NK-92 (cell line): ENCODE data around the gene ITGA5.

Experiments
- DNase-seq: peaks from one replicate; lab custom pipeline; 2025; ENCODE audit not compliant: unreplicated experiment; lab: John Stamatoyannopoulos, UW

Gene ITGA5

DNA sequence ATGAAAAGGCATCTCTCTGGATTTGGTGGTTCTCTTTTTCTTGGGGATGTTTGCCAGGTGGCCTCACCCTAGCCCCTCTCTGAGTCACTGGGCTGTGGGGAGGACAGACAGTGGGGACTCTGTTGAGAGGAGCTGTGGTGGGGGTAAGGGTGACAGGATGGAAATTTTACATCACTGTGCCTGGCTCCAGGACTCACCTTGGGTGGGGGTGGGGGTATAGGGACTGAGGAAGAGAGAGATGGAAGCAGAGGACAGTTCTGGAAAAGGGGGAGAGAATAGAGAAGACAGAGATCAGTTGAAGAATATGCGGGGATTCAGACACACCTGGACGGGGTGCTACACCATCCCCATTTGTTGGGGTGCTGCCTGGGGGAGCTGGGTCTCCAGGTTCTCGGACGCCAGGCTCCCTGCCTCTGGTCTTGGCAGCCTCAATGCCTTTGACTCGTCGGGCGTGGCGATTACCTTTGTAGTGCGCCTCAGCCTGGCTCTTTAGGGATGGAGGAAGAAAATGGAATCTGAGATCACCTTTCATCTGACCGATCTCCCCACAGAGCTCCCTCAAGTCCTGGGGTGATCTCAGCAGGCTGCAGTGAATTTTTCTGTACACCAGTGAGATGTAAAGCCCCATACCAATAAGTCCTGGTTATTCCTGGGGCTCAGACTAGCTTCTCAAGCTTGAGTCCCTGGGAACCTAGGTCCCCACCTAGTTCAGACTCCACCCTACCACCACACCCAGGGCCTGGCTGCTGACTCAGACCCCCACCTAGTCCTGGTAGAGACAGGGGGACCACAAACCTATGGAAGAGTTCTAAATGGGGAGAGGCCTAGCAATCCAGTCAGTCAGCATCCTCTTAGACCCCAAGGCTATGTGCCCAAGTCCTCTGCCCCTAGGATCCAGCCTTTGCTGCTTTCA, 45.2 kb downstream of the ITGA5 start:
- no peak for DNase-seq

DNA sequence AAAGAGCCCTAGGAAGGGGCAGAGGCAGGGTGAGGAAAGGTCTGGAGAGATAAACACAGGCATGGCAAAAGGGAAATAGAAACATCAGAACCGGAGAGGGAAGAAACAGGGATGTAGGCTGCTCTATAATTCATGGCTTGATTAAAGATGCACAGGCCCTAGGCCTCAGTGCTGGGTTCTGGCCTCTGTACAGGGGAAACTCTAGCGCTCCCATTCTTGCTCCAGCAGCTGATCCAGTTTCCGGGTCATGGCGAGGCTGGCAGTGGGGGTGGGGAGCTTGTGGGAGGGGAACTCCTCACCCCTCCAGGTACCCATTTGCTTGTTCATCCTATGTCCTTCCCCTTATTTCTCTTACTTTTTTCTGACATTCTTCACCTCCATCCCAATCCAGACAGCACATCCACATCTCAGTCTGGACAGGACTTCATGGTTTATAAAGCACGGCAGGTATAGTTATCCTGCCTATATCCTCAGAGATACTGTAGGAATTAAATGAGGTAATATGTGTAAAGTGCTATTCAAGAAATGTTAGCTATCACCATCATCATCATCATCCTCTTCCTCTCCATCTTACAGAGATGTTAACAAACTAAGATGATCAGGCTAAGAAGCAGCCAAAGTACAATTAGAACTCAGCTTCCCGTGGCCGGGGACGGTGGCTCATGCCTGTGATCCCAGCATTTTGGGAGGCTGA, 46.8 kb downstream of the ITGA5 start:
- DNase-seq, result no peak

DNA sequence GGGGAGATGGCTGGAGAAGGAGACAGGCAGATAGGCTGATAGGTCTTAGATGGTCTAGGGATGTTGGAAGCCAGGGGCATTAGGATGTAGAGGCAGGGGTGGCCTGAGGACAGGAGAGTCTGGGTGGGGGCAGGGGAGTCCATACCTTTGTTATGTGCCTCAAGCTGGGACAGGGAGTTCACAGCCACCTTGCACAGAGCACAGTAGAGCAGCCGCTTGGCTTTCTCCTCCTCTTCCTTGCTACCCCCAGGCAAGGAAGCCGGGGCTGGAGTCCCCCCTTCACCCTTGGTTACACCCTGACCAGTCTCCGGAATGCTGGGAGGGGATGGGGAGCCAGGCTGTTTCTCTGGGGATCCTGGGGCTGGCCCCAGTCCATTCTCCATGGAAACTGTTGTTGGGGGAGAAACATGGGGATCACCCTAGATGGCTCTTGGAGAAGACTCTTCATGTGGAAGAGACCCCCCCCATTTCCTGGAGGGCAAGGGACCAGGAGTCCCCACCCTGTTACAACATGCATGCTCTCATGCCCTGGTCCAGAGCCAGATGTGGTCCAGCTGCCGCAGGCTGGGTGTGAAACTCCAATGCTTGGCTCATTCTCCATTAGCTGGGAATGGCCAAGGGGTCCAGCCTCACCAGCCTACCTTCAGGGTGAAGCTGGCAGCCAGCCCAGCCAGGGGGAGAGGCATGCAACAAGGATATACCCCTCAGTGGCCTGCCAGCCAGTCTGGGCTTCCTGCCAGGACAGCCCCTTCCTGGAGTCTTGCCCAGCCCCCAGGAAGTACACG, 47.5 kb downstream of the ITGA5 start:
- DNase-seq, result no peak

DNA sequence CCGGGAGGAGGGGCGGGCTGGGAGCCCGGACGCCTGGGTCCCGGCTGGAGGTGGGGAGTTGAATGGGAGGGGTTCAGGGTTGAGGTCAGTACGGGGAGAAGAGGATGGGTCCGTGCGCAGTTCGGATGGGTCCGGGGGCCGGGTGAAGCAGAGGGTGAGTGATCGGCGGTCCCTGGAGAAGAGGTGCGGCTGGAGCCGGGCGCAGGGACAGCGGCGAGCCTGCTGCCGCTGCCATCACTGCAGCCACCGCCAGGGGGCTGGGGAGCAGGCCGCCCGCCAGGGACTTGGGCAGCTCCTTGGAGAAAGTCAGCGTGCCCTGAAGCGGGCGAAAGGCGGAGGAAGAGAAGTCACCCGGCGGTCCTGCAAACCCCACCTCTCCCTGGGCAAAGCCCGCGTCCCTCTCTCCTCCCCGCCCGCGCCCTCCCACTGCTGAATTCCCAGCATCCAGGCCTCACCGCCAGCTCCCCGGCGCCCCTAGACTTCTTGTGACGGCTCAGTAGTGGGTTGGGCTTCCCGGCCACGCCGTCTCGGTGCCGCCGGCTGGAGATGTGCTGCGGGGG, 48.8 kb downstream of the ITGA5 start:
- DNase-seq, result no peak

DNA sequence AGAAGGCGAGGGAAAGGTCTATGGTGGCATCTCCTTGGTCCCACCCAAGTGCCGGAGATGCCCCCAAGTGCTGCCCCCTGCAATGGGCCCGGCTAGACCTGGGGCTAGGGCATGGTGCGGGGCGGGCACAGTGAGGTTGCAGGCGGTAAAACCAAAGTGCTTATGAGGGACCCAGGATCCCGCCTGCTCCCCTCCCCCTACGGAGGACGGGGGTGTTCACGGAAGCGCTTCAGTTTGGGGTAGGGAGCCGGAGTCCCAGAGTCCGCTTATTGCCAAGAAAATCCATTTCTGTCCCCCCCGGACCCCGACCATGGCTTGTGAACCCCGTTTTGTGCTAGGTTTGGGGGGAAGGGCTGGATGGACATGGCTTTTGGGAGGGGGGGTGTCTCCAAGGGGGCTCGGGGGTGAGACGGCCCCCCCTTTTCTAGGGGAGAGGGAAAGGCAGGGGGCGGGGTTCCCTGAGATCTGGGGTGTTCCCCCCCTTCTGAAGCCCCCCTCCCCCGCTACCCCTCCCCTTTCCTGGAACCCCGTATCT, 49.4 kb downstream of the ITGA5 start:
- DNase-seq, result no peak

DNA sequence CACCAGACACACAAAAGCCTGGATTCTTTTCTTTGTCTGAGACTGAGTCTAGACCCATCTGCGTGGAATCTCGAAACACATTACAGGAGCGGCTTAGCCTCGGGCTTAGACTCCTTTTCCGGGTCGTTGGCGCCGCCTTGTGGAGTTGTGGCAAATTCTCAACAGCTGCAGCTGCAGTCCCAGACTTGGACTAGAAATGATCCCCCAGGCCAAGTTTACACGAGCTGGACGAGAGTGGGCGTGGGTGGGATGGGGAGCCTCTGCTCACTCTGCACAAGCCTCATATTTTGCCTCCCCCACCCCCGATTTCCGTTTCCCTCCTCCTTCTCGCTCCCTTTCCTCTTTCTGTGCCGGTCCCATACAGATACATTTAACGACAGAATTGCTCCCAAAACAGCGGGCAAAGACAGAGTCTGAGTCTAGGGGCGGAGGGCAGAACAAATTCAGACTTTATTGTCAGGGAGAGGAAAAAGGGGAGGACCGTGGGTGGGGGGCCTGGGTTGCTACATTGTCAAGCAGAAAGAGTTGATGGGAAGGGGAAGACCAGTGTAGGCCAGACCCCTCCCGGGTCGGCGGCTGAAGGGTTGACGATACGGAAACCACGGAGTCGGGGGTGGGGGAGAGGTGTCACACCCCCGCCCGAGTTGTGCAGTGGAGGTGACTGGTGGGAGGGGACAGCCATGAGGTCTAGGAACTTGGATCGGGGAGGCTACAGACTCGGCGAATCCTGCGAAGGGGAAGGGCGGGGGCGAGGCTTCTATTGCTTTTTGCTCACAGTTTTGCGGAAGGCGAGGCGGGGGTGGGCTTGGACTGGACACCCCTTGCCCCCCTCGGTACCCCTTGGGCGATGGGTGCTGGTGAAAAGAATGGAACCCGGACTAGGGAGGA, 50.1 kb downstream of the ITGA5 start:
- peak; percentile 25 for DNase-seq

DNA sequence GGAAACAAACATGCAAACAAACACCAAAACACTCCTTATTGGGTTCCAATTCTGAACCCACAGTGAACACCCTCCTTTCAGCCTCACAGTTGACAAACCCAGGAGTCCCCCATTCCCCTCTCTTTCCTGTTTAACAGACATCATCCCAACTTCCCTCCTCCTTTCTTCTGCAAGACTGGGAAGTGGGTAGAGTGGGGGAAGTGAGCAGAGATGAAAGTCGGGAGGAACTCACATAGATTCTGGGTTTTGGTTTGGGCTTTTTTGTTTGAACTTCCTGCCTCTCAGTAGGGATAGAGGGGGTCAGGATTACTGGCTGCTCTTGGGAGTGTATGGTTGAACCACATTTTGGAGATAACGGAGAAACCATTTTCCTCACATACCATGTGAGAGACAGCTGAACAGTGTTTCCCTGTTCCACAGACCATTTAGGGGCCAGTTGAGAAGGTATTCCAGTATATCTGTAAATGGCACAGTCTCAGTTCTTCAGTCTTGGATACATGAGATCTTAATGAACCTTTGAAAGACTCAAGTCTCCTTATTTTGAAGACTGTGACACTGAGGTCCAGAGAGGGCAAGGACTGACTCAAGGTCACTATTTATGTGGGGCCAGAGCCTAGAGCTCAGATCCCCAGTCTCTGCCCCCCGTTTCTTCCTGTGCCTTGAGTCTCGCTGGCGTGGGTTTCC, 50.9 kb downstream of the ITGA5 start:
- DNase-seq, result no peak

DNA sequence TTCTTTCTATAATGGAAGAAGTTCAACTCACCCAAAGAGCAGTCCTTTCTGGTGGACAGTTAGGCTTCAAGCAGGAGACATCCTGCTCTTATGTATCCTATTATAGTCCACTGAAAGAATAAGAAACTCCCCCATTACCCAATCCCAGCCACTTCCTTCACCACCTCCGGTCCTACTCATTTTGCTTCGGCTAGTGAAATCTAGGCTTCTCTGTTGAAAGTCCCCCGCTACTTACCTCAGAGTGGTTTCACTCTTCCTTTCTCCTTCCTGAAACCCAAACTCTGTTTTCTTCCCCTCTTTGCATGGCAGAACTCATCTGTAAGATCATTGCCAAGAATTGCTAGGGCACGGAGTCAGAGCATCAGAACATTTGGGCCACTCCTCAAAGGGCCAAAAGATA, 54.7 kb downstream of the ITGA5 start, which contains the start of gene GPR84:
Gene GPR84, minus strand, starts transcription at position 74 of the 400 bp plus-strand sequence. CDS start 635 bp downstream, outside the sequence.
- DNase-seq, result no peak

DNA sequence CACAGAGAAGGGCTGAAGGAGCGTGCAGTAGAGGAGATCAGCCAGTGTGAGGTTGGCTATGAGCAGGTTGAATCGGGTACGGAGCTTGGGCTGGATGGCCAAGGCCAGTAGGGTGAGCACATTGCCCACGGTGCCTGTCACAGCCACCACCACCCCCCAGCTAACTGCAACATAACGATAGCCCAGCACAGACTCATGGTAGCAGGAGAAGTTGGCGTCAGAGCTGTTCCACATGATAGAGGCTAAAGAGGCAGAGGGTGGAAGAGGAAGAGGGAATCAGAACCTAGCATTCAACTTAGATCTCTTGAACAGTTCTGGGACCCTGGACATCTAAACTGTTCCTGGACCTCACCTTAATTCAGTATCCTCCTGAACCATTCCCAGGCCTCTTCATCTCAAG, 55.4 kb downstream of the ITGA5 start:
- no peak for DNase-seq

DNA sequence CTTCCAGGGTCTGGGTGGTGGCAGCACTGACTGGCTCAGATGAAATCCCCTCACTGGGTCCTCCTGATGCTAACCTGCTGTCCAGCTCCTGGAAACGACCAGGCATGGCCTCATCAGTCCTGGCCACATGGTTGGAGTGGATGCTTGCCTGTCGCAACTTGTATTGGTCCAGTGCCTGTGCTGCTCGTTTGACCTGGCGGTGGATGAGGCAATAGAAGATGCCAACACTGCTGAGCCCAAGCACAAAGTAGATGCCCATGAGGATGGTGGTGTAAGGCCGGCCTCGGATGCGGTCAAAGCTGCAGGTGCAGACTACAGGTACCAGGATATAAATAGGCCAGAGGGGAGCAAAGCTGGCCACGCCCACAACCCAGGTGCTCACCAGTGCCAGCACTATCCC, 56.0 kb downstream of the ITGA5 start:
- DNase-seq, result no peak

DNA sequence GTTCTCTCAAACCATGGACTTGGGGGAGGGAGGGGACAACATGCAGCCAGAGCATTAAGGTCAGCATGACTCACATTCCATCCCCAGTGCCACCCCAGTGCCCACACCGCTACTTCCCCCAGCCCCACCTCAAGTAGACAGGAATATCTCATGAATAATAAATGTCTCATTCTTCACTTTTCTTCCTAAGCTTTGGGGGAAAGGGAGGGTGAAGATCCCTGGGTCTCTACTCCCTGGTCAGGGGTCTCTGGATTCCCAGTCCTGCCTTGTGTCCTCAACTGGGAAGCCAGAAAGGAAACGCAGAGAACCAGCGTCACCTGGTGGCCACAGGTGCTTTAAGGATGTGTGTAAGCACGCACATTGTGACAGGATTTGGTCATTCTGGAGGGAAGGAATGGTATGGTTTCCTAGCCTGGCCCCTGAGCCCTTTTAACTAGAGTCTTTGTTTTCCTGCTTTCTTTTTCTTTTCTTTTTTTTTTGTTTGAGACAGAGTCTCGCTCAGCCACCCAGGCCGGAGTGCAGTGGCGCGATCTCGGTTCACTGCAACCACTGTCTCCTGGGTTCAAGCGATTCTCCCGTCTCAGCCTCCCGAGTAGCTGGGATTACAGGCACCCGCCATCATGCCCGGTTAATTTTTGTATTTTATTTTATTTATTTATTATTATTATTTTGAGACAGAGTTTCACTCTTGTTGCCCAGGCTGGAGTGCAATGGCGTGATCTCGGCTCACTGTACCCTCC, 58.2 kb downstream of the ITGA5 start:
- DNase-seq, result no peak

DNA sequence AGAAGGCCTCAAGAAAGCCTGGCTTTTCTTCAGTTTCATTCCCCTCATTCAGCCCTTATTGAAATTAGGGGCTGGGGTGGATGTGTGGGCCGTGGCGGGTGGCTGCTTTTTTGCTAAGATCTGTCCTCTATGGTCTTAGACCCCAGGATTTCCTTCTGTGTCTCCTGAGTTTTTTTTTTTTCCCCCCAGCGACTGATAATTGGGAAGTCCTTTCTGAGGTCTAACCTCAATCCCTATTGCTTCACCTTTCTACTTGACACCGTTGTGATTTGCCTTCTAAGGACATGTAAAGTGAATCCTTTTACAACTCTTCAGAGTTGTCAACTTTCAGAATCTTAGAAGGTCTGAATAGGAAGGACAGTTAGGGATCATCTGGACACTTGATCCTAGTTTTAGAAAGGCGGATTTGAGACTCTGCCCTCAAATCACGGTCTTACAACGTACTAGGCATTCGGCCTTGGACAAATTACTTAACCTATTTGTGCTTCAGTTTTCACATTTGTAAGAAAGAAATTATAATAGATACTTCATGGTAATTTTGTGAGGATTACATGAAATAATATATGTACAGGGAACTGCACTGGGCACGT, 59.2 kb downstream of the ITGA5 start:
- DNase-seq, result no peak

DNA sequence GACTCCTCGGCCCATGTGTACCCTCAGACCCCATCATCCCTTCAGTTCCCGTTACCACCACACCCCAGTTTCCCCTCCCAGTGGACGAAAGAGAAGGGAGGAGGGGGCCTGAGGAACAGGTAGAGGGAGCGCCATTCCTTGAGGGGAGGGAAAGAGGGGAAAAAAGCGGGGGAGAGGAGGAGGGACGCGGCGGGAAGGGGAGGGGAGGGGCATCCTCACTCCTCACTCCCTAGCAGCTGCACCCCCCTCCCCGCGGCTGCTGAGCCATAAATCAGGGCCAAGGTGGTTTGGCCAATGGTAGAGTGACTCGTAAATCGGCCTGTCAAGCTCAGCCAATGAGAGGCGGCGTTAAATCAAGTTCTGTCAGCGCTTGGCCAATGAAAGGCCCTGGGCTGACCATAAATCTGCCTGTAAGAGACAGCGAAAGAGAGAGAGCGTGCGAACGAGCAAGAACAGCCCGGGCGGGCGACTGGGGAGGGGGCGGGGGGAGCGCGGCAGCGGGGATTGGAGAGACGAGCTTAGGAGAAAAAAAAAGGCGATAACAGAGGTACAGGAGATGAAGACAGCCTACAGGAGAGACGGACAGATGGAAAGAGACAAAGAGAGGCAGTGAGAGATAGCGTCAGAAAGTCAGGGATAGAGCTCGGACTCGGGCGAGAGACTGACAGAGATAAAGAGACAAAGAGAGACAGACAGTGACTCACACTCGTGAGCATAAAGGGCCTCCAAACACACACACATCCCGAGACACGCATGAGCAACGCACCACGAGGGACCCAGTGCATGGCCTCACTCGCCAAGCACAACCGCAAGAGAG, 59.9 kb downstream of the ITGA5 start:
- DNase-seq, result peak; percentile 58

DNA sequence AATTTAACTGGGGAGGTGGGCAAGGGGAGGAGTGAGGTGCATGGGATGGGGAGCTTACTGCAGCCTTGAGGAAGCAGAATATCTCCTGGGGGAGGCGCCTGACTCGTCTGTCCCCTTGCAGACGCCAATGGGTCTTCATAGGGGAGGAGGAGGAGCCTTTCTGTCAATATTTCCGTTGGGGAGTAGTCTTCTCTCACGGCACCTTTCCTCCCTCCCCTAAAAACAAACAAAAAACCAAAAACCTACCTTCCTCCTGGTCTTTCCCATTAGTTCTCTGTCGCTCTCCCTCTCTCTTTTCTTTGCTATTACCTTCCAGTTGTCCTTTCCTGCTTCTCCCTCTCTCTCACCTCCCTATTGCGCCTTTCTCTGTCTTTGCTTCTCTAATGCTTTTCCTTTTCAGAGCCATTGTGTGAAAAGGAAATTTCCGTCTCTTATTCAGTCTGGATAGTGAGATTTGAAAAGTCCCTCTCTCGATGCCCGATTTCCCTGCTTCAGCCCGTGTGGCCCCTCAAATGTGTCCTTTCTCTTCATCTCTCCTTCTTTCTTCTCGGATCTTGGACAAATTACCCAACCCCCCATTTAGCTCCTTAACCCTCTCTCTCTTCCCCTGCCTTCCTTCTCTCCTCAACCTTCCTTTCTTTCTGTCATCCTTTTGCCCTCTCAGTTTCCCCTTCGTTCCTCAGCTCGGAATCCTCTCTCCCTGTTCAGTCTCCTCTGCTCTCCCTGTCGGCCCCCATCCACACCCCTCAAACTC, 60.7 kb downstream of the ITGA5 start:
- DNase-seq, result no peak

DNA sequence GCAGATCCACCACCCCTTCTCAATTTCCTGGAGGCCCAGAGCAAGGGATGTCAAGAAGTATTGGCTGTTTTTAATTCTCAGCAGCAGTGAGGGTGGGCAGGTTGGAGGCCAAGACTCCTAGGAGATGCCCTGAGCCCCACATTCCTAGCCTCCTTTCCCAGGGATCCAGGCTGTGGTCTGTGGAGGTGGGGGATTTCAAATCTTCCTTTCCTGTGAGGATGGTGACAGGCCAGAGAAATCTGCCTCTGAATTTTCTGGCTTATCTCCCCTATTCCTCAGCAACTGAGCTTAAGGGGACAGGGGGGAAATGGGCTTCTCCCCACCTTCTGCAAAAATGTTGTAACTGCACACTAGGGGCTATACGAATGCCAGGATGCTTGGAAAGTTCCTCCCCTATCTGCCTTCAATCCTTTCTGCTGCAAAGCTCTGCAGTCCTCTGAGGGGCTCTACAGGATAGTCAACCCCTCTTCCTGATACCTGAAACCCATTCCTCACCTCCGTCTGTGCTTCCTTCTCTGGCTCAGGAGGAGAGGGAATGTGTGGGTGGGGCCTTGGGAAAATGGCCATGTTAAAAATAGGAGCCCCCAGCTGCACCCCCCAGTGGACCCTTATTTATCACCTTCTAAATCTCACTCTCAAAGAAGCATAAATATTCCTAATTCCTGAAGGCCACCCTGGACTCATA, 61.4 kb downstream of the ITGA5 start:
- no peak for DNase-seq

DNA sequence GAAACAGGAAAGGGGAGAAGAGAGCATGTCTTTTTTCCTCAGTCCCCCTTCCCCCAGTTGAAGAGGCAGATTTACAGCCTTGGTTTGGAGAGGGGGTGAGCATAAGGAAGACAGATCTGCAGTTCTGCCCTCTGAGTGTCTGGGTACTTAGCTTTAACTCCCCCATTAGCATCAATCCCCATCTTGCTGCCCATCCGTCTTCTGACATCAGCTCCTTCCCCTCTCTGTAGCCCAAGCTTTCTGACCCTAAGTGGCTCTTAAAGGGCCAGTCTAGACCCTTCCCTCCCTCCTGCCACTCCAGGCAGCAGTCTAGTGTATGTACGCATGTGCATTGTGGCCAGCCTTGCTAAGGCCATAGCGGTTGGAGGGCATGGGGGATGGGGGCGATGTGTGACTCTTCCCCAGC, 62.1 kb downstream of the ITGA5 start:
- DNase-seq, result no peak
